Measurements from ENCODE around the gene ZC3HAV1L.
"Not testable (repeated sequence)": the region's sequence is repeated elsewhere in the genome, so short reads cannot be mapped to it uniquely, and the experiment has no call there.

The ZC3HAV1L gene

DNA sequence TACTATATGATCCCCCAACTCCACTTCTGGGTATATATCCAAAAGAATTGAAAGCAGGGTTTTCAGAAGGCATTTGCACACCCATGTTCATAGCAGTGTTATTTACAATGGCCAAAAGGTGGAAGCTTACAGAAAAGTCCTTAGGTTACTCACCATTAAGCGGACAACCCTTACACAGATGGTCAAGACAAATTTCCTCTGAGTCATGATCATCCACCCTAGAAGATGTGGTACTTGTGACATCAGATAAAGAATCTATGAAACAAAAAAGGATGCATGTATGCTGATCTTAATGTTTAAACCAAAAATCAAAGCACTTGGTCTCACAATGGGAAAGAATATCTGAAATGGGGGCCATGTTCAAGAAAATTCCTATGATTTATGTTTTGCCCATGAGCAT lies 42.6 kb upstream of the ZC3HAV1L start:
- no peak for DNase-seq (ENCODE audit: extremely low spot score)
- TF ChIP-seq FOXA1 (IDR thresholded peaks at IDR 0.05) (no peak), SP1 (IDR thresholded peaks at IDR 0.05) (no peak), L3MBTL2 (conservative IDR thresholded peaks at IDR 0.05) (no peak), FOXK2 (IDR thresholded peaks at IDR 0.05) (no peak), ELF4 (IDR thresholded peaks at IDR 0.05) (no peak), TARDBP (IDR thresholded peaks at IDR 0.05) (no peak), ARNT (IDR thresholded peaks at IDR 0.05) (no peak), SUZ12 (IDR thresholded peaks at IDR 0.05) (no peak), LEF1 (IDR thresholded peaks at IDR 0.05; ENCODE audit: borderline replicate concordance) (no peak), HDGF (IDR thresholded peaks at IDR 0.05; ENCODE audit: borderline replicate concordance) (no peak), BHLHE40 (IDR thresholded peaks at IDR 0.05; ENCODE audit: borderline replicate concordance) (no peak), NFRKB (IDR thresholded peaks at IDR 0.05) (no peak), CTBP1 (IDR thresholded peaks at IDR 0.05; ENCODE audit: borderline replicate concordance) (no peak), FOXM1 (IDR thresholded peaks at IDR 0.05; ENCODE audit: borderline replicate concordance) (no peak), ZNF384 (IDR thresholded peaks at IDR 0.05) (no peak)
- TF ChIP-seq, protein P1, sequence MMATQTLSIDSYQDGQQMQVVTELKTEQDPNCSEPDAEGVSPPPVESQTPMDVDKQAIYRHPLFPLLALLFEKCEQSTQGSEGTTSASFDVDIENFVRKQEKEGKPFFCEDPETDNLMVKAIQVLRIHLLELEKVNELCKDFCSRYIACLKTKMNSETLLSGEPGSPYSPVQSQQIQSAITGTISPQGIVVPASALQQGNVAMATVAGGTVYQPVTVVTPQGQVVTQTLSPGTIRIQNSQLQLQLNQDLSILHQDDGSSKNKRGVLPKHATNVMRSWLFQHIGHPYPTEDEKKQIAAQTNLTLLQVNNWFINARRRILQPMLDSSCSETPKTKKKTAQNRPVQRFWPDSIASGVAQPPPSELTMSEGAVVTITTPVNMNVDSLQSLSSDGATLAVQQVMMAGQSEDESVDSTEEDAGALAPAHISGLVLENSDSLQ (IDR thresholded peaks at IDR 0.05), result no peak
- CTCF ChIA-PET, result no interaction called here
- POLR2A ChIA-PET, result no interaction called here

DNA sequence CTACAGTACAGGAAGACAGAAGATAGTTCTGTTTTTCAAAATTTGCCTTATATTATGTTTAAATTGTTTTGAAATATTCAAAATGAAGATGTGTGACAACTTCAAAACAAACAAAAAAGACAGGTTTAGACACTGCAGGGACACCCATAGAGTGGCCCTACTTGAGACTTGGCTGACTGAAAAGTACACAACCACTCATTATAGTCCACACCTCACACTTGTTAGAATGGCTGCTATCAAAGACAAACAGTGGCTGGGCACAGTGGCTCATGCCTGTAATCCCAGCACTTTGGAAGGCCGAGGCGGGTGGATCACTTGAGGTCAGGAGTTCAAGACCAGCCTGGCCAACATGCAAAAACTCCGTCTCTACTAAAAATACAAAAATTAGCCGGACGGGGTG lies 41.9 kb upstream of the ZC3HAV1L start:
- POLR2A ChIA-PET; DNase-seq (ENCODE audit: extremely low spot score); CTCF ChIA-PET: not testable (repeated sequence)

DNA sequence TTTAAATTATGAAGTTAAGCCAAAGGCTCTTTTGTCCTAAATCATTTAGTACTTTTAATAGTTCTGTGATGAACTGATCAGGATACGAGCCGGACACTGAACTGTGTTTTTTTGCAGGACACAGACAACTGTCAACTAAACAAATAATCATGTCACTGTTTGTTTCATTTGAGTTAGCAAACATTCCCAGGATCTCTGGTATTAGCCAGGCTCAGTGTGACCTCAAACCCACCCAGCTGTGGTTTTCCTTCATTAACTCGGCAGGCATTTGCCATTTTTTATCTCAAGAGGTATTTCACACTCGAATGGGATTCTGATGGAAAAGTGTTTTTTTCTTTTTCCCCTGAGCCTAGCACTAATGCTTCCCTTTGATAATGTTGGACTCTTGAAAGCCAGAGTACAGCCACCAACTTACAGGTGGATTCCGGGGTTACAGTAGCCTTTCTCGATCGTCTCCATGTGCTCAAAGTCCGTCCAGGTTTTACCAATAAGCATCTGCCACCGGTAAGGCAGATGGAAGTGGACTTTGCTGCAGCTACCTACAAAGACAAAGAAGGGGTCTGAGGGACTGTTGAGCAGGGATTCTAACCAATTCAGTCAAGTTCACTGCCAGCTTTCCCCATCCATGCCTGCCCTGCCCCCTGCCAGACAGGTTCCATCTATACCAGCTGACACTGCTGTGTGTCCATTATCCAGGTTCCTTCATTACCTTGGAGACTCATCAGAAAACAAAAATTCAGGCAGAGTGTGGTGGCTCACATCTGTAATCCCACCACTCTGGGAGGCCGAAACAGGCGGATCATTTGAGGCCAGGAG lies 40.2 kb upstream of the ZC3HAV1L start:
- no peak for TF ChIP-seq TARDBP (IDR thresholded peaks at IDR 0.05)
- CTCF ChIA-PET, result interaction anchor here (0.6 to 1.9 kb wide), 12 partner anchors 11 to 372 kb away, joined by 3 to 19 read pairs (median 4); no protein-coding TSS in a partner anchor
- no peak for DNase-seq (ENCODE audit: extremely low spot score)
- POLR2A ChIA-PET, result no interaction called here

DNA sequence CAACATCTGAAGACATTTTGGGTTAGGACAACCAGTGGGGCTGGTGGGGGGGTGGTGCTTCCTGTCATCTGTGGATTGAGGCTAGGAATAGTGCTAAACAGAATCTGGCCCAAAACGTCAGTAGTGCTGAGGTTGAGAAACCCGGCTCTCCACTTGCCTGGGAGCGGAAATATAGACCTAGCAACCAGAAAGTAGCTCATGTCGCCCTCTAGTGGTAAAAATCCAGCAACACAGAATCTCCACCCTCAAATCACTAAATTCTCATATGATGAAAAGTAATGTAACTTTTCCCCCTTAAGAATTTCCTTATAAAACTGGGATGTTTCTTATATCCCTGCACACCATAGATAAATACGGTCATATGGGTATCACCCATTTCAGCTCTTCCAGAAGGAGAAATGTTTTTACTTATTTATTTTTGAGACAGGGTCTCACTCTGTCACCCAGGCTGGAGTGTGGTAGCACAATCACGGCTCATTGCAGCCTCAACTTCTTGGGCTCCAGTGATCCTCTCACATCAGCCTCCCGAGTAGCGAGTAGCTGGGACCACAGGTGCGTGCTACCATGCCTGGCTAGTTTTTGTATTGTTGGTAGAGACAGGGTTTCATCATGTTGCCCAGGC lies 39.3 kb upstream of the ZC3HAV1L start:
- CTCF ChIA-PET, result interaction anchor here (0.5 to 1.9 kb wide), 25 partner anchors 10 to 916 kb away, joined by 3 to 19 read pairs (median 4); no protein-coding TSS in a partner anchor
- peak; percentile 83 for DNase-seq (ENCODE audit: extremely low spot score)
- TF ChIP-seq FOXM1 (IDR thresholded peaks at IDR 0.05; ENCODE audit: borderline replicate concordance) (no peak), LEF1 (IDR thresholded peaks at IDR 0.05; ENCODE audit: borderline replicate concordance) (no peak), NFRKB (IDR thresholded peaks at IDR 0.05) (no peak), TARDBP (IDR thresholded peaks at IDR 0.05) (no peak), SP1 (IDR thresholded peaks at IDR 0.05) (no peak), FOXK2 (IDR thresholded peaks at IDR 0.05) (no peak), ZNF384 (IDR thresholded peaks at IDR 0.05) (no peak), SUZ12 (IDR thresholded peaks at IDR 0.05) (no peak), HDGF (IDR thresholded peaks at IDR 0.05; ENCODE audit: borderline replicate concordance) (no peak), FOXA1 (IDR thresholded peaks at IDR 0.05) (no peak), ARNT (IDR thresholded peaks at IDR 0.05) (no peak), CTBP1 (IDR thresholded peaks at IDR 0.05; ENCODE audit: borderline replicate concordance) (no peak), L3MBTL2 (conservative IDR thresholded peaks at IDR 0.05) (no peak), BHLHE40 (IDR thresholded peaks at IDR 0.05; ENCODE audit: borderline replicate concordance) (no peak), ELF4 (IDR thresholded peaks at IDR 0.05) (no peak)
- TF ChIP-seq, protein P1 (IDR thresholded peaks at IDR 0.05), result no peak
- POLR2A ChIA-PET, result interaction anchor here (1.4 kb wide), 1 partner anchor 59 kb away, joined by 4 read pairs; a partner anchor contains a TSS

DNA sequence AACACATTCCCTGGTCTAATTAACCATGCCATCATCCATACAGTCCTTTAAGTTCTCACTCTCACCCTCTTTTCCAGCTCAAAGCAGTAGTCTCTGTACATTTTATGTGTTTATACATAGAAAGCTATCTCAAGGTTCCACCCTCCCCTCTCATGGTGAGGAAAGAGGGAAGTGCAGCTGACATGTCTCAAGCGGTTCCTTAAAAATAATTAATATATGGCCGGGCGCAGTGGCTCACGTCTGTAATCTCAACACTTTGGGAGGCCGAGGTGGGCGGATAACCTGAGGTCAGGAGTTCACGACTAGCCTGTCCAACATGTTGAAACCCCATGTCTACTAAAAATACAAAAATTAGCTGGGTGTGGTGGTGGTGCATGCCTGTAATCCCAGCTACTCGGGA lies 37.0 kb upstream of the ZC3HAV1L start:
- no peak for DNase-seq (ENCODE audit: extremely low spot score)
- ChIA-PET CTCF (interaction anchor here (0.5 kb wide), 1 partner anchor 872 kb away, joined by 3 read pairs; no protein-coding TSS in a partner anchor), POLR2A (no interaction called here)
- no peak for TF ChIP-seq L3MBTL2 (conservative IDR thresholded peaks at IDR 0.05)
- TF ChIP-seq ELF4 (IDR thresholded peaks at IDR 0.05), result no peak
- TF ChIP-seq FOXA1 (IDR thresholded peaks at IDR 0.05), result no peak
- TF ChIP-seq, protein P1 (IDR thresholded peaks at IDR 0.05), result no peak
- TF ChIP-seq ARNT (IDR thresholded peaks at IDR 0.05), result no peak
- TF ChIP-seq CTBP1 (IDR thresholded peaks at IDR 0.05; ENCODE audit: borderline replicate concordance), result no peak
- no peak for TF ChIP-seq ZNF384 (IDR thresholded peaks at IDR 0.05)
- no peak for TF ChIP-seq SP1 (IDR thresholded peaks at IDR 0.05)
- TF ChIP-seq LEF1 (IDR thresholded peaks at IDR 0.05; ENCODE audit: borderline replicate concordance), result no peak
- no peak for TF ChIP-seq NFRKB (IDR thresholded peaks at IDR 0.05)
- no peak for TF ChIP-seq HDGF (IDR thresholded peaks at IDR 0.05; ENCODE audit: borderline replicate concordance)
- no peak for TF ChIP-seq FOXK2 (IDR thresholded peaks at IDR 0.05)
- TF ChIP-seq TARDBP (IDR thresholded peaks at IDR 0.05), result no peak
- no peak for TF ChIP-seq BHLHE40 (IDR thresholded peaks at IDR 0.05; ENCODE audit: borderline replicate concordance)
- no peak for TF ChIP-seq FOXM1 (IDR thresholded peaks at IDR 0.05; ENCODE audit: borderline replicate concordance)
- no peak for TF ChIP-seq SUZ12 (IDR thresholded peaks at IDR 0.05)

DNA sequence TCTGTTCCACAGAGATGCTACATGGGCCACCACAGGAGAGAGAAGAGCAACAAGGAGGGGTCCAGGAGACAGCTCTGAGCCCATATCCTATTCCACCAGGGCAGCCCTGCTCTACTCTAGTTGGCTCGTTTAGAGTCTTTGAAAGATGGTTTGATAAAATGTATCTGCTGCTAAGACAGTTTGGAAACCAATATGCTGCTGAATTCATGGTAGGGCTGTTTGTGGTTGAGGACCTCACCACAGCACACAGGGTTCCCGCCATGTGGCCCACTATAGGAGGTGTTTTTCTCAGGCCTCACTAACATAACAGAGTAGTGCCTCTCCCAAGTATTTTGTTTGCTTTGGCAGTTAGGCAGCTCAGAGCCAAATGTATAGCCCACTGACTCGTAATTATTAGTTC lies 35.8 kb upstream of the ZC3HAV1L start:
- ChIA-PET CTCF (interaction anchor here (0.7 to 1.5 kb wide), 3 partner anchors 18 to 185 kb away, joined by 3 read pairs; no protein-coding TSS in a partner anchor), POLR2A (no interaction called here)
- TF ChIP-seq TARDBP (IDR thresholded peaks at IDR 0.05), result no peak
- no peak for TF ChIP-seq FOXM1 (IDR thresholded peaks at IDR 0.05; ENCODE audit: borderline replicate concordance)
- no peak for TF ChIP-seq ELF4 (IDR thresholded peaks at IDR 0.05)
- no peak for TF ChIP-seq L3MBTL2 (conservative IDR thresholded peaks at IDR 0.05)
- TF ChIP-seq ZNF384 (IDR thresholded peaks at IDR 0.05), result no peak
- no peak for TF ChIP-seq LEF1 (IDR thresholded peaks at IDR 0.05; ENCODE audit: borderline replicate concordance)
- no peak for TF ChIP-seq FOXK2 (IDR thresholded peaks at IDR 0.05)
- no peak for TF ChIP-seq SP1 (IDR thresholded peaks at IDR 0.05)
- TF ChIP-seq SUZ12 (IDR thresholded peaks at IDR 0.05), result no peak
- TF ChIP-seq BHLHE40 (IDR thresholded peaks at IDR 0.05; ENCODE audit: borderline replicate concordance), result no peak
- TF ChIP-seq, protein P1 (IDR thresholded peaks at IDR 0.05), result no peak
- TF ChIP-seq HDGF (IDR thresholded peaks at IDR 0.05; ENCODE audit: borderline replicate concordance), result no peak
- TF ChIP-seq FOXA1 (IDR thresholded peaks at IDR 0.05), result no peak
- TF ChIP-seq ARNT (IDR thresholded peaks at IDR 0.05), result no peak
- no peak for TF ChIP-seq NFRKB (IDR thresholded peaks at IDR 0.05)
- TF ChIP-seq CTBP1 (IDR thresholded peaks at IDR 0.05; ENCODE audit: borderline replicate concordance), result no peak
- DNase-seq (ENCODE audit: extremely low spot score), result no peak
